CD8-positive, alpha-beta memory T cell (primary cell): ENCODE data around the gene FGR. TPM values are rescaled to one million over a fixed set of nuclear protein-coding genes. Genes with fewer than 3 reads are reported as not detected.

ENCODE experiments used
- CTCF ChIA-PET: fragments of 350-600 bp; sonication (Branson Sonifier 250); formaldehyde crosslinking; loops from one replicate; lab custom pipeline; 2021; ENCODE audit warnings: antibody characterized with exemption; lab: Charles Lee
- POLR2A ChIA-PET: fragments of 350-600 bp; sonication (Branson Sonifier 250); formaldehyde crosslinking; loops from one replicate; lab custom pipeline; 2021; ENCODE audit warnings: antibody characterized with exemption; lab: Charles Lee
- DNase-seq, 5 donors: peaks; one replicate each; pipeline versions ENCODE4 v3.0.0 to v3.0.0-alpha.2; 2020 to 2022; ENCODE audit warnings: mixed read lengths in 1 of 5
- H3K27ac ChIP-seq: one replicate; pipeline ENCODE4 v1.7.0; 2013; ENCODE audit warnings: low read depth, mild to moderate bottlenecking, low read length, moderate library complexity
- H3K27me3 ChIP-seq: 2 replicates; pipeline ENCODE4 v1.7.0; 2013; ENCODE audit warnings: low read length, mild to moderate bottlenecking; ENCODE audit not compliant: insufficient read depth, poor library complexity, severe bottlenecking
- H3K36me3 ChIP-seq: 2 replicates; pipeline ENCODE4 v1.7.0; 2013; ENCODE audit warnings: mild to moderate bottlenecking, low read length, moderate library complexity; ENCODE audit not compliant: insufficient read depth
- H3K4me1 ChIP-seq: 2 replicates; pipeline ENCODE4 v1.7.0; 2013; ENCODE audit warnings: mild to moderate bottlenecking, low read length, moderate library complexity; ENCODE audit not compliant: insufficient read depth
- H3K4me3 ChIP-seq: 2 replicates; pipeline ENCODE4 v1.7.0; 2013; ENCODE audit warnings: mild to moderate bottlenecking, low read length
- H3K9me3 ChIP-seq: 2 replicates; pipeline ENCODE4 v1.7.0; 2013; ENCODE audit warnings: mild to moderate bottlenecking, low read length
- H3K27ac Mint-ChIP-seq, 8 donors: one replicate each; pipeline ENCODE4 v1.8.0; 2020 to 2021; ENCODE audit warnings: mixed read lengths in 8 of 8, mild to moderate bottlenecking in 6 of 8, inconsistent platforms in 3 of 8, moderate library complexity in 3 of 8
- H3K27me3 Mint-ChIP-seq, 2 donors: one replicate each; pipeline ENCODE4 v1.8.0; 2020 to 2021; ENCODE audit warnings: mixed read lengths in 2 of 2, mild to moderate bottlenecking in 1 of 2, moderate library complexity in 1 of 2
- H3K36me3 Mint-ChIP-seq, 3 donors: one replicate each; pipeline ENCODE4 v1.8.0; 2020 to 2021; ENCODE audit warnings: mixed read lengths in 3 of 3, inconsistent platforms in 1 of 3, mild to moderate bottlenecking in 1 of 3
- H3K4me1 Mint-ChIP-seq, 3 donors: one replicate each; pipeline ENCODE4 v1.8.0; 2020 to 2021; ENCODE audit warnings: mixed read lengths in 3 of 3, inconsistent platforms in 1 of 3, mild to moderate bottlenecking in 1 of 3
- H3K4me3 Mint-ChIP-seq, 7 donors: one replicate each; pipeline ENCODE4 v1.8.0; 2020 to 2021; ENCODE audit warnings: mixed read lengths in 7 of 7, mild to moderate bottlenecking in 6 of 7, moderate library complexity in 4 of 7, inconsistent platforms in 2 of 7
- H3K9me3 Mint-ChIP-seq, 5 donors: one replicate each; pipeline ENCODE4 v1.8.0; 2020 to 2022; ENCODE audit warnings: mixed read lengths in 5 of 5, mild to moderate bottlenecking in 3 of 5, moderate library complexity in 2 of 5, inconsistent platforms in 1 of 5
- polyA plus RNA-seq: library from polyadenylated mRNA; unstranded; fragments of 300-500 nt; fragmentation: Illumina TruSeq; gene quantifications from one replicate; pipeline ENCODE4 v1.2.3, GENCODE V29; 2021
- total RNA-seq, 2 experiments: library from RNA; stranded (reverse); gene quantifications; one replicate each; pipeline ENCODE4 v1.2.3, GENCODE V29; 2021

The FGR gene
- total and polyA plus RNA-seq, 3 experiments from 2014 or later = 1.6 to 49.6 (median 1.8) TPM

- Histone ChIP-seq H3K4me1 (peaks cover 48% of the 10 kb centered on the region), H3K27ac (peak overlapping the region; percentile 72), H3K9me3 (no peaks in the 10 kb centered on the region), H3K27me3 (no peaks in the 10 kb centered on the region), H3K36me3 (no peaks in the 10 kb centered on the region), H3K4me3 (peak overlapping the region; percentile 54)
- H3K36me3 Mint-ChIP-seq = peaks cover 0 to 4% (median 3%) of the 10 kb centered on the region in 3 donors
- no peaks in the 10 kb centered on the region for H3K9me3 Mint-ChIP-seq
- ChIA-PET CTCF (interaction anchor here (0.9 to 3.8 kb wide), 7 partner anchors 10 to 264 kb away, joined by 3 to 127 read pairs (median 3); partner anchors contain the start of genes AHDC1 and IFI6), POLR2A (interaction anchor here (1.5 kb wide), 1 partner anchor 53 kb away, joined by 3 read pairs; no protein-coding TSS in a partner anchor)
- H3K27me3 Mint-ChIP-seq = peaks cover 0 to 1% of the 10 kb centered on the region in 2 donors
- peak overlapping the region; percentile 79 to 95 (median 87) for H3K4me3 Mint-ChIP-seq
- peak; percentile 82 to 92 (median 85) for DNase-seq
- H3K27ac Mint-ChIP-seq = peak overlapping the region; percentile 98 to 100 (median 98)
- peaks cover 46 to 49% (median 48%) of the 10 kb centered on the region in 3 donors for H3K4me1 Mint-ChIP-seq
Observed at GRCh38 chr1:27659497-27660299, 24.7 kb upstream of the FGR start.

DNA sequence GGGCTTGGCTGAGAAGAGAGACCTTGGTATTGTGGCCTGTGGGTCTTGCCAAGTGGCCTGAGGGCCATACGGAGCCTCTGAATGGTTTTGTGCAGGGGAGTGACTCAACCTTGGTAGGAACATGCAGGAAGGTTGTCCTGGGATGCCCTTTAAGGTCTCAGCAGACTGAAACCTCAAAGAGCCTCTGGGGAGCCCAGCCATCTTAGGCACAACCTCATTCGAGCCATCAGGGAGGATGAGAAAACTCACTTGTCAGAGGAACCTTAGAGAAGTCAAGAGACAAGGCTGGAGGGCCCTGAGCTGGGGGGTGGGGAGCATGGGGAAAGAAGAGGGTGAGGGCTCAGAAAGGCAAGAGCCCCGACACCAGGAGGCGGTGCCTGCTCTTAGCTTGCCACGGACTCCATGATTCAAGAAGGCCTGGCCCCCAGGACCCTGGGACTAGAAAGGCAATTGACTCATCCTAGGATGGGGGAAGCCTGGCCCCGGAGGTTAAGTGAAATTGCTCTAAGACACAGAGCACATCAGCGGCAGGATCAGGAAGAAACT is 24.0 kb upstream of the FGR start:
- Mint-ChIP-seq H3K4me1 (peaks cover 46 to 49% (median 48%) of the 10 kb centered on the region in 3 donors), H3K4me3 (peak overlapping the region; percentile 79 to 95 (median 87)), H3K36me3 (peaks cover 0 to 4% (median 3%) of the 10 kb centered on the region in 3 donors), H3K27ac (peak overlapping the region; percentile 97 to 100 (median 98)), H3K9me3 (no peaks in the 10 kb centered on the region), H3K27me3 (peaks cover 0 to 1% of the 10 kb centered on the region in 2 donors)
- H3K9me3 ChIP-seq = no peaks in the 10 kb centered on the region
- H3K27ac ChIP-seq = peak overlapping the region; percentile 59
- H3K36me3 ChIP-seq = no peaks in the 10 kb centered on the region
- no peaks in the 10 kb centered on the region for H3K27me3 ChIP-seq
- H3K4me3 ChIP-seq = peak overlapping the region; percentile 27
- ChIA-PET CTCF (interaction anchor here (0.9 to 1.1 kb wide), 6 partner anchors 11 to 55 kb away, joined by 3 to 4 read pairs (median 3); partner anchors contain the start of genes AHDC1 and IFI6), POLR2A (interaction anchor here (0.6 to 1.5 kb wide), 3 partner anchors 13 to 52 kb away, joined by 3 read pairs; partner anchors contain the start of gene IFI6)
- peak in 1 of 5 donors; percentile 61 for DNase-seq
- peaks cover 48% of the 10 kb centered on the region for H3K4me1 ChIP-seq

- Mint-ChIP-seq H3K9me3 (no peaks in the 10 kb centered on the region), H3K4me3 (no peak overlapping the region), H3K27me3 (peaks cover 0 to 1% of the 10 kb centered on the region in 2 donors), H3K4me1 (peaks cover 28 to 29% (median 29%) of the 10 kb centered on the region in 3 donors), H3K27ac (peak overlapping the region in 4 of 8 donors; percentile 17 to 70 (median 46)), H3K36me3 (peaks cover 0 to 4% (median 0%) of the 10 kb centered on the region in 3 donors)
- no peaks in the 10 kb centered on the region for H3K36me3 ChIP-seq
- H3K27ac ChIP-seq = no peak overlapping the region
- no peaks in the 10 kb centered on the region for H3K9me3 ChIP-seq
- CTCF ChIA-PET = interaction anchor here (0.6 to 2.0 kb wide), 5 partner anchors 9 to 99 kb away, joined by 3 to 6 read pairs (median 4); no protein-coding TSS in a partner anchor
- peaks cover 25% of the 10 kb centered on the region for H3K4me1 ChIP-seq
- POLR2A ChIA-PET = no interaction called here
- H3K4me3 ChIP-seq = no peak overlapping the region
- H3K27me3 ChIP-seq = no peaks in the 10 kb centered on the region
- no peak for DNase-seq
Observed at GRCh38 chr1:27656157-27656893, 21.3 kb upstream of the FGR start.

DNA sequence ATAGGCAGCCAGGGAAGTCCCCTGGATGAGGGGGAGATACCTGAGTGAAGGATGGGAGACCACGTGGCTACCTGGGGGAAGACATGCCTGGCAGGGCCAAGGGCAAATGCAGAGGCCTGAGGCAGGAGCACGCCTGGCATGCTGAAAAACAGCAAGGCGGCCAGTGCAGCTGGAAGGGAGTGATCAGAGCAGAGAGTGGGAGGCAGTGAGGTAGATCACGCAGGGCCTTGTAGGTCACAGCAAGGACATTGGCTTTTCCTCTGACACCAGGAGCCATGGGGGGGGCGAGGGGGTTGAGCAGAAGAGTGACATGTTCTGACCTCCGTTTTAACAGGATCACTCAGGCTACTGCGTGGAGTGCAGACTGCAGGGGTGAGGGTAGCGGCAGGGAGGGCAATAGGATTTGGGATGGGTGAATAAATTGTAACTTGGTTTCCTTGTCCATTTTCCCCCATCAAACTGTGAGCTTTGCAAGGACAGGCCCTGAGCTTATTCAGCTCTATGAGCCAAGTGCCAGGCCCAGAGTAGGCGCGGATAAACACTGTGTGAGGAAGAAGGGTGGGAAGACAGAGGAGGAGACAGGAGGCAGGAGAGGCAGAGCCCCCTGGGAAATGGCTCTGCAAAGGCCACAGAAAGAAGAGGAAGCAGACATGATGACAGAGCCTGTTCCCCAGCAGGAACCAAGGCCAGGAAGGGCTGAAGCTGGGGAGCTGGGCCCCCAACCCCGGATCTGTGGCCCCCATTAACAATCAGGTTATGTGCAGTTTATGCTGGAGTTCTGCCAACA is 20.4 kb upstream of the FGR start:
- no peak overlapping the region for H3K4me3 Mint-ChIP-seq
- H3K27me3 Mint-ChIP-seq = peaks cover 0 to 1% of the 10 kb centered on the region in 2 donors
- Histone ChIP-seq H3K27ac (no peak overlapping the region), H3K4me1 (peaks cover 19% of the 10 kb centered on the region), H3K27me3 (no peaks in the 10 kb centered on the region), H3K36me3 (no peaks in the 10 kb centered on the region), H3K4me3 (no peak overlapping the region), H3K9me3 (no peaks in the 10 kb centered on the region)
- ChIA-PET POLR2A (no interaction called here), CTCF (interaction anchor here (0.8 to 1.7 kb wide), 3 partner anchors 8 to 46 kb away, joined by 3 to 4 read pairs (median 3); no protein-coding TSS in a partner anchor)
- H3K27ac Mint-ChIP-seq = peak overlapping the region; percentile 8 to 75 (median 62)
- H3K4me1 Mint-ChIP-seq = peaks cover 19 to 27% (median 19%) of the 10 kb centered on the region in 3 donors
- no peaks in the 10 kb centered on the region for H3K9me3 Mint-ChIP-seq
- no peak for DNase-seq
- H3K36me3 Mint-ChIP-seq = peaks cover 0 to 4% (median 0%) of the 10 kb centered on the region in 3 donors

GRCh38 chr1:27652111-27652864 is 17.3 kb upstream of the FGR start:
- ChIA-PET POLR2A (no interaction called here), CTCF (no interaction called here)
- no peaks in the 10 kb centered on the region for H3K9me3 ChIP-seq
- H3K27me3 Mint-ChIP-seq = peaks cover 0 to 1% of the 10 kb centered on the region in 2 donors
- no peak overlapping the region for H3K4me3 ChIP-seq
- DNase-seq = no peak
- H3K4me1 ChIP-seq = peaks cover 8% of the 10 kb centered on the region
- peak overlapping the region; percentile 3 for H3K27ac ChIP-seq
- H3K4me1 Mint-ChIP-seq = peaks cover 0 to 10% (median 2%) of the 10 kb centered on the region in 3 donors
- H3K4me3 Mint-ChIP-seq = no peak overlapping the region
- no peaks in the 10 kb centered on the region for H3K36me3 ChIP-seq
- no peaks in the 10 kb centered on the region for H3K27me3 ChIP-seq
- no peaks in the 10 kb centered on the region for H3K36me3 Mint-ChIP-seq
- H3K27ac Mint-ChIP-seq = peak overlapping the region in 3 of 8 donors; percentile 33 to 52 (median 52)
- H3K9me3 Mint-ChIP-seq = no peaks in the 10 kb centered on the region

DNA sequence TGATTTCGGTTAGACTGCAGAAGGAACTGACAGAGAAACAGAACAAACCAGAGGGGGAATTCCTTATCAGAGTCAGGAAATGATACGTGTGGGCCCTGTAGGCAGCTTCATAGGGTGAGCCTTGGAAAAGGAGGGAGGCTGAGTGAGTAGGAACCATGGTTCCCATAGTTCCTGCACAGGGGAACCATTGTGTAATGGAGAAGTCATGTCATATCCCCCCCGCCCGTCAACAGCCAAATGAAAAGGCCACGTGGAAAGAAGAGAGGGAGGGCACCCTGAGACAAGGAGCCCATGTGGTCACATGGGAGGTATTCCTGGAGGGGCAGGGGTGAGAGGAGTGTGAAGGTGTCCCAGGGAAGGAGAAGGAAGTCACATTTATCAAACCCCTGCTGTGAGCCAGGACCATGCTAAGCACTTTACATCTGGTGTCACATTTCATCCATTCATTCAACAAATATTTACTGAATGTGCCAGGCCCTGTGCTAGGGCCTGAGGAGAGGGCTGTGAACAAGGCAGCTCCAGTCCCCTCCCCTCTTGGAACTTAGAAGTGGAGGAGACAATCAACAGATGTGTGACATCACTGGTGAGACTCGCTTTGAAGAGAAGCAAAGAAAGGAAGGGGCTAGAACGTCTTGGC is 15.7 kb upstream of the FGR start:
- CTCF ChIA-PET = interaction anchor here (0.7 to 3.1 kb wide), 2 partner anchors 12 to 43 kb away, joined by 4 to 19 read pairs; no protein-coding TSS in a partner anchor
- Mint-ChIP-seq H3K9me3 (no peaks in the 10 kb centered on the region), H3K4me3 (peak overlapping the region in 1 of 7 donors; percentile 11), H3K27me3 (peaks cover 0 to 1% of the 10 kb centered on the region in 2 donors), H3K4me1 (peaks cover 0 to 10% (median 3%) of the 10 kb centered on the region in 3 donors), H3K36me3 (no peaks in the 10 kb centered on the region), H3K27ac (peak overlapping the region in 4 of 8 donors; percentile 38 to 83 (median 64))
- Histone ChIP-seq H3K27ac (no peak overlapping the region), H3K4me1 (peaks cover 8% of the 10 kb centered on the region), H3K9me3 (no peaks in the 10 kb centered on the region), H3K27me3 (no peaks in the 10 kb centered on the region), H3K4me3 (no peak overlapping the region), H3K36me3 (no peaks in the 10 kb centered on the region)
- POLR2A ChIA-PET = interaction anchor here (1.3 kb wide), 1 partner anchor 29 kb away, joined by 3 read pairs; no protein-coding TSS in a partner anchor
- DNase-seq = no peak
